Measurements from ENCODE around the gene KRT16.

DNA sequence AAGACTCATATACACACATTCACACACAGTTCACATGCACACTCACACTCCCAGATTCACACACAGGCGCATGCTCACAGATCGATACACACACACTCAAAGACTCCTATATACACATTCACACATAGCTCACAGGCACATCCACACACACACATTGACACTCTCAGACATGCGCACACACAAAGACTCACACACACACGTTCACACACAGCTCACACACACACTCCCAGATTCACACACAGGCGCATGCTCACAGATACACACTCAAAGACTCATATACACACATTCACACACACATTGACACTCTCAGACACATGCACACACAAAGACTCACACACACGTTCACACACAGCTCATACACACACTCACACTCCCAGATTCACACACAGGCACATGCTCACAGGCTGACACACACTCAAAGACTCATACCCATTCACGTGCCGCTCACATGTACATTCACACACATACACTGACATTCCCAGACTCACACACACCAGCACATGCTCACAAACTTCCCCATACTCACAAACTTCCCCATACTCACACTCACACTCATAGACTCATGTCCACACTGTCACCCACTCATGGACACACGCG lies 37.5 kb upstream of the KRT16 start:
- TF ChIP-seq, protein P1, sequence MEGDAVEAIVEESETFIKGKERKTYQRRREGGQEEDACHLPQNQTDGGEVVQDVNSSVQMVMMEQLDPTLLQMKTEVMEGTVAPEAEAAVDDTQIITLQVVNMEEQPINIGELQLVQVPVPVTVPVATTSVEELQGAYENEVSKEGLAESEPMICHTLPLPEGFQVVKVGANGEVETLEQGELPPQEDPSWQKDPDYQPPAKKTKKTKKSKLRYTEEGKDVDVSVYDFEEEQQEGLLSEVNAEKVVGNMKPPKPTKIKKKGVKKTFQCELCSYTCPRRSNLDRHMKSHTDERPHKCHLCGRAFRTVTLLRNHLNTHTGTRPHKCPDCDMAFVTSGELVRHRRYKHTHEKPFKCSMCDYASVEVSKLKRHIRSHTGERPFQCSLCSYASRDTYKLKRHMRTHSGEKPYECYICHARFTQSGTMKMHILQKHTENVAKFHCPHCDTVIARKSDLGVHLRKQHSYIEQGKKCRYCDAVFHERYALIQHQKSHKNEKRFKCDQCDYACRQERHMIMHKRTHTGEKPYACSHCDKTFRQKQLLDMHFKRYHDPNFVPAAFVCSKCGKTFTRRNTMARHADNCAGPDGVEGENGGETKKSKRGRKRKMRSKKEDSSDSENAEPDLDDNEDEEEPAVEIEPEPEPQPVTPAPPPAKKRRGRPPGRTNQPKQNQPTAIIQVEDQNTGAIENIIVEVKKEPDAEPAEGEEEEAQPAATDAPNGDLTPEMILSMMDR (IDR thresholded peaks at IDR 0.05), result no peak
- no peak for TF ChIP-seq POLR2A (IDR thresholded peaks at IDR 0.05)
